ENCODE measurements around the gene RAPGEF2. TPM values are rescaled to one million over a fixed set of nuclear protein-coding genes. Genes with fewer than 3 reads are reported as not detected.

The RAPGEF2 gene
- total RNA-seq, 1 experiment from 2014 or later: 17.6 TPM

DNA sequence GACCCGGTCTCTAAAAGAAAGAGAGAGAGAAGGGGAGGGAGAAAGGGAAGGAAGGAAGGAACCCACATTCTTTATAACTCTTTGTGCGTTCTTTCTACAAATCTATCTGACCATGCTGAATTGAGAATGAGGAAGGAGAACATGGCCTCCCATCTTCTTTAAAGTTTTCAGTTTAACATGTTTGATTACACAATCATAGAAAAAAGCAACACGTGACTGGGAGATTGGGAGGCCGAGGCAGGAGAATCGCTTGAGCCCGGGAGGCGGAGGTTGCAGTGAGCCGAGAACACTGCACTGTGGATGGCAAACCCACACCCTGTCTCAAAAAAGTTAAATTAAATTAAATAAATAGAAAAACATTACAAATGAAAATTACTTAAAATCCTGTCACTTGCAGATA, 254.5 kb downstream of the RAPGEF2 start:
- POLR2A ChIA-PET: no interaction called here
- in situ Hi-C loops (cut with HindIII; ENCODE audit: low pct_unique_long_range_greater_than_20kb, low sequenced_read_pairs) (no loop called here), intact Hi-C loops (cut with micrococcal nuclease; ENCODE audit: unreplicated experiment) (no loop called here)
- Histone ChIP-seq H3K27ac (ENCODE audit: low read length) (no peak overlapping the region), H3K4me1 (ENCODE audit: control insufficient read depth, insufficient read depth, low read length) (no peaks in the 10 kb centered on the region), H3K27me3 (ENCODE audit: control insufficient read depth, insufficient read depth, low read length) (no peaks in the 10 kb centered on the region), H3K4me3 (ENCODE audit: low read depth in 2 of 2, low read length in 2 of 2) (no peak overlapping the region), H3K9me3 (ENCODE audit: control insufficient read depth, insufficient read depth, low read depth, low read length) (no peaks in the 10 kb centered on the region), H3K36me3 (ENCODE audit: control insufficient read depth, insufficient read depth, low read length) (no peaks in the 10 kb centered on the region; the same call in 1 of the 2 replicates)
- no peak for ATAC-seq
- no TSS peak for BruUV-seq (replicated peaks)
- no peak for DNase-seq (ENCODE audit: low read depth, low spot score)
- CTCF ChIA-PET: no interaction called here
- TF ChIP-seq POLR2AphosphoS5 (IDR thresholded peaks at IDR 0.05; ENCODE audit: low read depth, low read length): no peak
- no peak for TF ChIP-seq SIN3A (IDR thresholded peaks at IDR 0.05; ENCODE audit: borderline replicate concordance, insufficient read depth, low read depth, low read length)
- no peak for TF ChIP-seq CTCF (IDR thresholded peaks at IDR 0.05)
- no peak for TF ChIP-seq TCF7L2 (IDR thresholded peaks at IDR 0.05; ENCODE audit: low read depth, low read length)
- TF ChIP-seq, protein P1, sequence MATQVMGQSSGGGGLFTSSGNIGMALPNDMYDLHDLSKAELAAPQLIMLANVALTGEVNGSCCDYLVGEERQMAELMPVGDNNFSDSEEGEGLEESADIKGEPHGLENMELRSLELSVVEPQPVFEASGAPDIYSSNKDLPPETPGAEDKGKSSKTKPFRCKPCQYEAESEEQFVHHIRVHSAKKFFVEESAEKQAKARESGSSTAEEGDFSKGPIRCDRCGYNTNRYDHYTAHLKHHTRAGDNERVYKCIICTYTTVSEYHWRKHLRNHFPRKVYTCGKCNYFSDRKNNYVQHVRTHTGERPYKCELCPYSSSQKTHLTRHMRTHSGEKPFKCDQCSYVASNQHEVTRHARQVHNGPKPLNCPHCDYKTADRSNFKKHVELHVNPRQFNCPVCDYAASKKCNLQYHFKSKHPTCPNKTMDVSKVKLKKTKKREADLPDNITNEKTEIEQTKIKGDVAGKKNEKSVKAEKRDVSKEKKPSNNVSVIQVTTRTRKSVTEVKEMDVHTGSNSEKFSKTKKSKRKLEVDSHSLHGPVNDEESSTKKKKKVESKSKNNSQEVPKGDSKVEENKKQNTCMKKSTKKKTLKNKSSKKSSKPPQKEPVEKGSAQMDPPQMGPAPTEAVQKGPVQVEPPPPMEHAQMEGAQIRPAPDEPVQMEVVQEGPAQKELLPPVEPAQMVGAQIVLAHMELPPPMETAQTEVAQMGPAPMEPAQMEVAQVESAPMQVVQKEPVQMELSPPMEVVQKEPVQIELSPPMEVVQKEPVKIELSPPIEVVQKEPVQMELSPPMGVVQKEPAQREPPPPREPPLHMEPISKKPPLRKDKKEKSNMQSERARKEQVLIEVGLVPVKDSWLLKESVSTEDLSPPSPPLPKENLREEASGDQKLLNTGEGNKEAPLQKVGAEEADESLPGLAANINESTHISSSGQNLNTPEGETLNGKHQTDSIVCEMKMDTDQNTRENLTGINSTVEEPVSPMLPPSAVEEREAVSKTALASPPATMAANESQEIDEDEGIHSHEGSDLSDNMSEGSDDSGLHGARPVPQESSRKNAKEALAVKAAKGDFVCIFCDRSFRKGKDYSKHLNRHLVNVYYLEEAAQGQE (IDR thresholded peaks at IDR 0.05; ENCODE audit: insufficient read depth in 1 of 2, low read depth in 2 of 2, low read length in 1 of 2): no peak

GRCh38 chr4:159358226-159358625, 255.3 kb downstream of the RAPGEF2 start:
- Histone ChIP-seq H3K27ac (ENCODE audit: low read length) (no peak overlapping the region), H3K36me3 (ENCODE audit: control insufficient read depth, insufficient read depth, low read length) (no peaks in the 10 kb centered on the region; the same call in 1 of the 2 replicates), H3K27me3 (ENCODE audit: control insufficient read depth, insufficient read depth, low read length) (no peaks in the 10 kb centered on the region), H3K4me3 (ENCODE audit: low read depth in 2 of 2, low read length in 2 of 2) (no peak overlapping the region), H3K4me1 (ENCODE audit: control insufficient read depth, insufficient read depth, low read length) (no peaks in the 10 kb centered on the region), H3K9me3 (ENCODE audit: control insufficient read depth, insufficient read depth, low read depth, low read length) (no peaks in the 10 kb centered on the region)
- POLR2A ChIA-PET: no interaction called here
- ATAC-seq: no peak
- in situ Hi-C loops (cut with HindIII; ENCODE audit: low pct_unique_long_range_greater_than_20kb, low sequenced_read_pairs): no loop called here
- no peak for DNase-seq (ENCODE audit: low read depth, low spot score)
- CTCF ChIA-PET: no interaction called here
- TF ChIP-seq TCF7L2 (IDR thresholded peaks at IDR 0.05; ENCODE audit: low read depth, low read length): no peak
- TF ChIP-seq CTCF (IDR thresholded peaks at IDR 0.05): no peak
- TF ChIP-seq POLR2AphosphoS5 (IDR thresholded peaks at IDR 0.05; ENCODE audit: low read depth, low read length): no peak
- TF ChIP-seq, protein P1 (IDR thresholded peaks at IDR 0.05; ENCODE audit: insufficient read depth in 1 of 2, low read depth in 2 of 2, low read length in 1 of 2): no peak
- no peak for TF ChIP-seq SIN3A (IDR thresholded peaks at IDR 0.05; ENCODE audit: borderline replicate concordance, insufficient read depth, low read depth, low read length)
- intact Hi-C loops (cut with micrococcal nuclease; ENCODE audit: unreplicated experiment): no loop called here
- BruUV-seq (replicated peaks): no TSS peak

All from Panc1 (cell line).